ENCODE data around the gene UROC1.

Gene UROC1

DNA sequence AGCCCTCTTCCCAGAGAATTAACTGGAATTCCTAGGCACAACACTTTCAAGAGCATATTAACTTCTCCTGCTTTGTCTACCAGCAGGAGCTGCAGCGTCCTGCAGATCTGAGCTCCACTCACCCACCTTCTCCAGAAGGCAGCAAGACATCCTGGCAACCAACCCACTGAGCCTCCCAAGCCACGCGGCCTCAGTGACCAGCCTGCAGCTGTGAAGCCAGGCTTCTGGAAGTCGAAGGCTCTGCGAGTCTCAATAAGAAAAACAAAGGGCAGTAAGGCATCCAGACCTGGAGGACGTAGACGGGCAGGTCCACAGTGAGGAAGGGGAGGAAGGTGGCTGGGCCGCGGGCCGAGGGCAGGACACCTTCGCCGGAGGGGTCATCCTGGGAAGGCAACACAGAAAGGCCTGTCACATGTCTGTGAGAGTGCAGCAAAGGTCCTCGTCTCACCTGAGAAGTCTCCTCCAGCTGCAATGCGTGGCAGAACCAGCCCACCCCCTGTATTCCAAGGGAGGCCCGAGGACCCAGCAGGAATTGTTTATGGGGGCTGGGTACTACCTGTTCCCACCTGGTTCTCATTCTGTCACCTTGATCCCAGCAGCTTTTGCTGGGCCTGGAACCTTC lies 78.1 kb downstream of the UROC1 start:
- DNase-seq: no peak

DNA sequence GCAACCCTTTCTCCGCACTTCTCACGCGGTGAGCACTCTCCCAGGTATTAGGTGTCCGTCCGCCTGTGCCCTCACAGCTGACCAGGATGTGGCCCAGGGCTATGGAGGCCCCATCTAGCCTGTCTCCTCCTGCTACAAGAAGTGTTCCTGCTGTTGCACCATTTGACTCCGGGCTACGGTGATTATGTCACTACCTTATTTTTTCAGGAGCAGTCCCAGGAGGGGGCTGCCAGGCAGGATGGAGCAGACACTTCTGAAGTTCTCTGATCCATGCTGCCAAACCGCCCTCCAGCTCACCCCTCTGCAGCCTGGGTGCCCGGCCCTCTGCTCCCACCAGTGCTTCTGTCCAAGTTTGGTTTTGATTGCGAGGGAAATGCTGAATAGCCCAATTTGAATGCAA lies 78.8 kb downstream of the UROC1 start:
- DNase-seq: no peak

DNA sequence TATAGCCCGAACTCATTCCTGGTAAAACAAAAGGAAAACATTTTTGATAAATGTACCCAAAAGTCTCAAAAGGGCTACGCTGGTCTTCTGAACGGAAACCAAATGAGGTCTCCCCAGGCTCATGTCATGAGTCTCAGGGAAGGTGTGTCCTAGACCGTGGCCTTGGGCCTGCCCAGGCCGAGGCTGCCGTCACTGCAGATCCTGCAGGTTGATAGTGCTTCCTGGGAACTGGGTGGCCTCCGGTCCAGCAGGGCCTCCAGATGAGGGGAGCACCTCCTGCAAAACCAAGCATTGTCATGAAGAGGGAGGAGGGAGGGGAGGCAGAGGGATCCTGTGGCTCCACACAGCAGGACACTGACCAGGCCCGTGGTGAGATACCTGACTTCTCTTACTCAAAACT lies 79.4 kb downstream of the UROC1 start:
- DNase-seq: no peak

DNA sequence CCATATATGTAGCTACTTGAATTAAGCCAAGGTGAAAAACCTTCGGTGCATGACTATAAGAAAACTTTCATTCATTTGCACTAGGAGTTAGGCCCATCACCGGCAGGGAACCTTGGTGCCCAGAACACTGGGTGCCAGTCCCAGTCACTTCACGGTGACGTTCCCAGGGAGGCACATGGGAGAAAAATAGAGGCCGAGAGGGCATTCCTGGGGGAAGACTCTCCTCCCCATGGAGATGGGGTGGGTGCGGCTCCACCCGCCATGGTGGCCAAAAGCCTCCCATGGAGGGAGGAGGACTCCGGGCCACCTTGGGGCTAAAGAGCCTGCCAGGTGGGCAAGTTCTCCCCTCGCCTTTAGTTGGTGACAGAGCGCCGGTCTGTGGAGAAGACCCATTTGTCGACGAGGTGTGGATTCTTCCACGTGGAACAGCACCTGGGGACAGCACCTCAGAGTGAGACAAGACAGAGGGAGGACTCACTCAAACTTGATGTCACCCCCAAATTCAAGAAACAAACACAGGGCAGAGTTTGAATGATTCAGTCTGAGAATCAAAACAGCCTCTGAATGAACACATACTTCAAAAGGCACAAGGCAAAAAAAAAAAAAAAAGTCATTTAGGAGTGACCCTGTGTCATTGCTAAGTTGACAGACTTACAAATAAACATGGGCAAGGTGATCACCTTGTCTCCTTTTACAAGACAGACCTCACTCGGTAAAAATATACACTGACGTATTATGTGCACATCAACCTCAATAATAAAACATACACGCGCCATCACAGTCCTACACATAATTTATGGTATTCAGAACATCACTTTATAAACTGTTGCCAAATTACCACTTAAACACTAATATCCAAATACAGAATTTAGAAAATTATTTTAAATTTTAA lies 80.5 kb downstream of the UROC1 start:
- DNase-seq: no peak

DNA sequence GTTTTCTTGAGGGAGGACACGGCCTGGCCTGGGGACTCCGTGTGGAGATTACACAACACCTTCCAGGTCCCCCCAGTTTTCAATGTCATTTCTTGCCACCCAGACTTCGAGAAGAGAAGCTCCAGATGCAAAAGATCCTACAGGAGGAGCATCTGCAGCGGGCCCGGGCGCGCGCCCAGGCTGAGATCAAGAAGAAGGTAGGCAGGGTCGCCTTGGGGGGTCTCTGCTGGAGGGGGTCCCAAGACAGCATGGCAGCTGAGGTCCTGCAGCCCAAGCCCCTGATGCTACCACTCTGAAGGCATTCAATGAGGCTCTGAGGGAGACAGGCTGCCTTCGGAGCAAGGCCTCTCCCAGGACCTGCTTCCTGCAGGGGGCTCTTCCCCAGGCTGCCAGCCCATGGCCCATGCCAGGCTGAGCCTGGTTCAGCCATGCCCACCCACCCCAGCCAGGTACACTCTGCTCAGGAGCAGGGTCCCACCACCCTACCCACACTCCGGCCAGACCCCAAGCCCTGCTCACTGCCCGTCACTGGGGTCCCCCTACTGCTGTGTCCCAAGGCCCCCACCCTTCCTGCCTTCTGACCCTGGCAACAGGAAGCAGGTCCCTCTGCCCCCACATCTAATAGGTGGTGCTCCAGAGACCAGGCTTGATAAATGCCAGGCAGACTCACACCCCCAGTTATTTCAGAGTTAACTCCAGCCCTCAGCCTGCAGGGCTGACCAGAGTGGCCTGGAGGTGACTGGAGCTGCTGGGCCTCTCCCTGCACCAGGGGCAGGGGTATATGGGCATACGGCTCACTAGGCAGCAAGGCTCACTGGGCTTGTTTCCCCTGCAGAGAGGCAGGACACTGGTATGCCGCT lies 81.9 kb downstream of the UROC1 start:
- DNase-seq: no peak

DNA sequence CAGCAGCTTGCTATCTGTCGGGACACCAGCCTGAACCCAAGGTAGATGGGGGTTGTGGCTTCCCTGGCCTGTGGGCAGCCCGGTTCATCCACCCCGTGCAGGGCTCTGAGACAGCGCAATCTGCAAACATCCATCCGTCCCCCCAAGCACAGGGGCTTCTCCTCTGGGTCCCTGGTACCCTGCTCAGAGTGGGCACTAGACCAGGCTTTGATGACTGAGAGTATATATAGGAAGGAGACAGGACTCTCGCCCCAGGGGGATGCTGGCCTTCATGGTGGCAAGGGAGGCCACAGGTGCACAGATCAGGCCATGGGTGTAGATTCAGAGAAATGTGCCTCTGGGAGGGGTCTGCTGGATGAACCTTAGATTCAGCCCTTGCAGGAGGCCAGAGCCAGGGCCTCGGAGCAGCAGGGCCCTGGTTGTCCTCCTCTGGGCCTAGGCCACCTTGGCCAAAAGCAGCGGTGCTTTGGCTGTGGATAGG lies 82.6 kb downstream of the UROC1 start:
- DNase-seq: no peak

DNA sequence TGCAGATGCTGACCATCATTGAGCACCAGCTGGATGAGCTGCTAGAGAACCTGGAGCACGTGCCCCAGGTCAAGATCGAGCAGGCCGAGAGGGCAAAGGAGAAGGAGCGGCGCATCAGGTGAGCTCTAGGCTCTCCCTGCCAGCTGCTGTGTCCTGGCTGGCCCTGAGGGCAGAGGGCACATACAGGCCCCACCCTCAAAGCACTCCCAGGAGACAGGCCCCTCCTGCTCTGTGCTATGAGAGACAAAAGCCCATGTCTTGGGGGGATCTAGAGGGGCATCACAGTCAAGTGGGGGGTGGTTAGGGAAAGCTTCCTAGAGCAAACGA lies 83.3 kb downstream of the UROC1 start:
- no peak for DNase-seq

DNA sequence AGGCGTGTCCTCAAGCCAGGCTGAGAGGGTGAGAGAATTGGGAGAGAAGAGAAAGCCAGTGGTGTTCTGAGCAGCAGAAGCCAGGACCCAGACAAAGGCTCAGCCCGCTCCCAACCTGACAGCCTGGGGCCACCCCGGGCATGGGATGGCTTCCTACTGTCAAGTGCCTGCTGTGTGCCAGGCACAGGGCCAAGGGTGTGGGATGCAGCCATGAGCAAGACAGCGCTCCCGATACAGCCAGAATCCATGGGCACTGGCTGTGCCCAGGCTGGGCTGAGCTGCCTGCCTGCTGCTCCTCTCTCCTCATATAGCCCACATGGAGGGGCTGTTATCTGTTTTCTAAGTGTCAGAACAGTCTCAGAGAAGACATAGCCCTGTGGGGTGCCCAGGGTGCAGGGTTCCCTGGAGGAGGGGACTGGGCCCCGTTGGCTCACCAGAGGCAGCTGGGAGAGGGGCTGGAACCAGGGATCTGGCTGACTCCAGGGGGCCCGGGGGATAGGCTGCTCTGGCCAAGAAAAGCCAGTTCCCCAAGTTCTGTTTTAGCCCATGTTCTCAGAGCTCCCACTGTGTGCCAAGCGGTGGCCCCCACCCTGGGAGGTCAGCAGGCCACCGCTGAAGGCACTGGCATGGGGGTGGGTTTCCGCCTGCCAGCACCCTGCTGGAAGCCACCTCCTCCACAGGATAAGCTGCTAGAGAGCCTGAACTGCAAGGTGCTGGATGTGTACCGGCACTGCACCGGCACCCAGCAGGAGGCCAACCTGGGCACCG lies 83.9 kb downstream of the UROC1 start:
- no peak for DNase-seq

DNA sequence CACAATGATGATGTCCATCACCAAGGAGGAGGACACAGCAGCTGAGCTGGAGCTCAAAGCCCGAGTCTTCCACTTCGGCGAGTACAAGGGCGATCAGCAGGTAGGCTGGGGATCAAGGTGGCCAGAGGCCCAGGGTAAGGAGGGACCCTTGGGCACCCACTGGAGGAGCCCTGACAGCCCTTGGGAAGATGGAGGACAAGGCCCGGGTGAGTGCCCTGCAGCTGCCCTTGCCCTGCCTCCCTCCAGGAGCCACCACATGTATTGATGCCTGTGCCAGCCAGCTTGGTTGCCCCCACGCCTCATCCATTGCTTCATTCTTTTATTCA lies 84.5 kb downstream of the UROC1 start:
- DNase-seq: no peak

DNA sequence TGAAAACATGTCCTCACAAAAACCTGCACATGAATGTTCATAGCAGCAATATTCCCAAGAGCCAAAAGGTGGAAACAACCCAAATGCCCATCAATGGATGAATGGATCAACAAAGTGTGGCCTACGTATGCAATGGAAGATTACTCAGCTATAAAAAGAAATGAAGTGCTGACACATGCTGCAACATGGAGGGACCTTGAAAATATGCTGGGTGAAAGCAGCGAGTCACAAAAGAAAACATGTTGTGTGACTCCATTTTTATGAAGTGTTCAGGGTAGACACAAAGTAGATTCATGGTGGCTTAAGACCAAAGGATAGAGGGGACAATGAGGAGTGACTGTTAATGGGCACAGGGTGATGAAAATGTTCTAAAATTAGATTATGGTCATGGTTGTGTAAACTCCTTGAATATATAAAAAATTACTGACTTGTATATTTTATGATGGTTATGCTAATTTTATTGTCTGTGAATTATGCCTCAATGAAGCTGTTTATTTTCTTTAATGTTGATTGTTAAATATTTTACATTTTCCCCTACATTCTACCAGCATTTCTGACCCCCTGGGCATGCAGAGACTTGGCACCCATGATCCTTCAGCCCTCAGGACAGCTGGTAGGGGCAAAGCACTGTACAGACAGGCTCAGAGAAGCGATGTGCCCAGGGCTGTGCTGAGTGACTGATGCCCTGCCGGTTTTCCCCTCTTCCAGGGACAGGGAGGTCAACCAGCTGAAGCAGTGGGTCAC lies 85.0 kb downstream of the UROC1 start:
- no peak for DNase-seq
